HG03108 (cell line): ENCODE measurements around the gene HOXD12.

ENCODE experiments used
- ATAC-seq: cut with Tn5 transposase; IDR thresholded peaks from one replicate; pipeline ENCODE4 v1.9.1; 2021; ENCODE audit warnings: moderate library complexity; ENCODE audit not compliant: unreplicated experiment

Gene HOXD12

GRCh38 chr2:176105078-176105729 is 5.6 kb downstream of the HOXD12 start:
- no peak for ATAC-seq

GRCh38 chr2:176105730-176106580 is 6.4 kb downstream of the HOXD12 start:
- no peak for ATAC-seq

GRCh38 chr2:176106581-176107539 is 7.3 kb downstream of the HOXD12 start, which contains the start of gene HOXD11:
Gene HOXD11, plus strand, starts transcription at chr2:176107280. Its CDS starts 76 bp downstream, at chr2:176107356.
- no peak for ATAC-seq

- no peak for ATAC-seq
Measured at GRCh38 chr2:176107731-176108181, 8.2 kb downstream of the HOXD12 start.

- ATAC-seq: no peak
Measured at GRCh38 chr2:176109192-176109901, 9.8 kb downstream of the HOXD12 start.

GRCh38 chr2:176109946-176110345 is 10.4 kb downstream of the HOXD12 start:
- no peak for ATAC-seq

- no peak for ATAC-seq
Measured at GRCh38 chr2:176110415-176111308, 11.1 kb downstream of the HOXD12 start.

- no peak for ATAC-seq
Measured at GRCh38 chr2:176111309-176111663, 11.7 kb downstream of the HOXD12 start.

GRCh38 chr2:176111846-176112374 is 12.3 kb downstream of the HOXD12 start:
- ATAC-seq: no peak

GRCh38 chr2:176112375-176113302 is 13.0 kb downstream of the HOXD12 start:
- no peak for ATAC-seq

- no peak for ATAC-seq
Measured at GRCh38 chr2:176114120-176114929, 14.7 kb downstream of the HOXD12 start.

- ATAC-seq: no peak
Measured at GRCh38 chr2:176114930-176115625, 15.5 kb downstream of the HOXD12 start.

GRCh38 chr2:176115883-176116813 is 16.6 kb downstream of the HOXD12 start, which contains the start of gene HOXD10:
Gene HOXD10, plus strand, starts transcription at chr2:176116778. Its CDS starts 56 bp downstream, at chr2:176116834.
- no peak for ATAC-seq

- no peak for ATAC-seq
Measured at GRCh38 chr2:176117162-176117822, 17.7 kb downstream of the HOXD12 start.

GRCh38 chr2:176117823-176118371 is 18.3 kb downstream of the HOXD12 start:
- no peak for ATAC-seq
